ENCODE results near the gene KDR.

Gene KDR

DNA sequence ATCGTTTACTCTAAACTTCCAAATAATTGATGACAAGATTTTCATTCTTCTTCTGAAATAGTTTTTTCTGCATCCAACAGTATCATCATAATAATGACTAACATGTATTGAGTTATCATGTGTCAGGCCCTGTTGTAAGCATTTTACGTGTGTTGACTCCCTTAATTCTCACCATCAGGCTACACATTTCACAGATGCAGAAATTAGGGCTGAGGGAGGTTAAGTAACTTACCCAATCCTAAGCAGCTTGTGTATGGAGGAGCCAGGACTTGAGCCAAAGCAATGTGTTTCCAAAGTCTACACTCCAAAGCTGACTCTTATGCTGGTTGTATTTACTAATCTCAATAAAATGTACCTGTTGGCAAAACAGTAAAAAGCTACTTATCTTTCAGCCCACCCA is 11.2 kb upstream of the KDR start:
- no peak for TF ChIP-seq CTCF (IDR thresholded peaks at IDR 0.05)

DNA sequence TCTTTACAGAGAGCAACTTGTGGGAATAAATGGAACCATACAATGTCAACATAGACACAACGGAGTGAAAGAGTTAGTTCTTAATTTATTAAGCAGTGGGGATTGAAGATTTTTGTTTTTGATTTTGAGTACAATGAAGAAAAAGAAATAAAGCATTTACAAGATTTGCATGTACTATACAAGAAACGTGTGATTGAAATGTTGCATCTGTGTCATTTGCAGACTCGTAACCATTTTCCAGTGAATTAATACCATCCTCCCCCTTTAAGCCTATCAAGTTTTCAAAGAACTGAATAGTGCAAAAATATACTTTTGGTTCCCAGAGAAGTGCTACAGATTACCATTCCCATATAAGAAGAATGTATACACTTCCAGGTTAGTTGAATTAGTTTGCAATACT is 8.6 kb upstream of the KDR start:
- TF ChIP-seq CTCF (IDR thresholded peaks at IDR 0.05) = no peak

GRCh38 chr4:55132775-55133174 is 7.4 kb upstream of the KDR start:
- no peak for TF ChIP-seq CTCF (IDR thresholded peaks at IDR 0.05)

GRCh38 chr4:55127521-55127920 is 2.1 kb upstream of the KDR start:
- TF ChIP-seq CTCF (IDR thresholded peaks at IDR 0.05) = no peak

DNA sequence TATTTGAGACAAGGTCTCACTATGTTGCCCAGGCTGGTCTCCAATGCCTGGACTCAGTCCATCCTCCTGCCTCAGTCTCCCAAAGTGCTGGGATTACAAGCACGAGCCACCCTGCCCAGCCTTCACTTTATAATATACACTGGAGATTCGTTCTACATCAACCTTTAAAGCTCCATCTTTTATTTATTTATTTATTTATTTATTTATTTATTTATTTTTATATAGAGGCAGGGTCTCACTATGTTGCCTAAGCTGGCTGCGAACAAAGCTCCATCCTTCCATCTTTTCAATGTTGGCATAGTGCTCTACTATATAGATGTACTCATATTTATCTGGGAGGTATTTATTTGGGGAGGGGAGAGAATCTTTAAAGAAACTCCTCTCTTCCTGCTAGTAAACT is 1.7 kb upstream of the KDR start:
- no peak for TF ChIP-seq CTCF (IDR thresholded peaks at IDR 0.05)

GRCh38 chr4:55125763-55126541 is 557 bp upstream of the KDR start:
- no peak for TF ChIP-seq CTCF (IDR thresholded peaks at IDR 0.05)

DNA sequence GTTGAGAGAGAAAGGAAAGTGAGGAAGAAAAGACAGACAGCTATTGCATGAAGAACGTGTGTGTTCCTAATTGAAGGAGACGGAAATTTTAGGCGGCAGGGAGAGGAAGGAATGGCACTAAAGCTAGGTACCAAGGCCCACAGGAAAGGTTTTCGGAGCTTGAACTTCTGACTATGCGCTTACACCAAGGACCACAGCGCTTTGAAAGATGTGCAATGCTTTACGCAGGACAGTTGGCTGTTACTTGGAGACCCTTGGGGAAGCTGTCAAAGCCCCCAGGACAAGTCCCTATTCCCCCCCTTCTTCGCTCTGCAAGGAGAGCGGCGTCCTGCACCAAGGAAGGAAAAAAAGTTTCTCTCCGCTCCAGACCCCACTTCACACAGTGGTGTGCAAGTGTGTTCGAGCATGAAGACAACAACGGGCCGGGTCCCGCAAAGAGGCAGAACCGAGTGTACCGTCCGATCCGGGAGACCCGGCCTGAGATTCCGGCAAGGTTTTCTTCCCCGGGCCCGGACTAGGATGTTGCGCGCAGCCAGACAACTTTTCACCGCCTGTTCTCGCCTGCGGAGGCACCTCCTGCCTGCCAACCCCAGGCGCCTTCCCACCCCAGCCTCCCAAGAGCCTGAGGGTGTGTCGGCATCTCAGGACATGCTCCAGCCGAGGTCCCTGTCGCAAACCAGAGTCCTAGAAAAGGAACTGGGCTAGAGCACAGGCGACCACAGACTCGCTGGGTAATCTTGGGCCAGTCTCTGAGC is 896 bp downstream of the KDR start:
- no peak for TF ChIP-seq CTCF (IDR thresholded peaks at IDR 0.05)

Measured in LNCAP (cell line).